Astrocyte of the cerebellum (primary cell): ENCODE measurements around the gene AFAP1.
A peak's percentile ranks its signal among the peaks of the same experiment; 100 is the strongest.

Experiments used
- DNase-seq: peaks from one replicate; pipeline ENCODE4 v3.0.0-alpha.2; 2011; ENCODE audit warnings: low read depth
- H3K4me3 ChIP-seq: 2 replicates; pipeline ENCODE4 v1.5.1; 2011; ENCODE audit warnings: mild to moderate bottlenecking, low read depth, low read length, moderate library complexity
- in situ Hi-C: cut with HindIII; loops from 2 replicates; pipeline ENCODE4 v1.10.0; 2017; ENCODE audit warnings: low sequenced_read_pairs
- TF ChIP-seq, protein P1 (sequence below): IDR thresholded peaks from 2 replicates; pipeline ENCODE4 v1.5.1; 2012; ENCODE audit warnings: low read length, low read depth, moderate library complexity, mild to moderate bottlenecking; ENCODE audit errors: missing control alignments

The AFAP1 gene

DNA sequence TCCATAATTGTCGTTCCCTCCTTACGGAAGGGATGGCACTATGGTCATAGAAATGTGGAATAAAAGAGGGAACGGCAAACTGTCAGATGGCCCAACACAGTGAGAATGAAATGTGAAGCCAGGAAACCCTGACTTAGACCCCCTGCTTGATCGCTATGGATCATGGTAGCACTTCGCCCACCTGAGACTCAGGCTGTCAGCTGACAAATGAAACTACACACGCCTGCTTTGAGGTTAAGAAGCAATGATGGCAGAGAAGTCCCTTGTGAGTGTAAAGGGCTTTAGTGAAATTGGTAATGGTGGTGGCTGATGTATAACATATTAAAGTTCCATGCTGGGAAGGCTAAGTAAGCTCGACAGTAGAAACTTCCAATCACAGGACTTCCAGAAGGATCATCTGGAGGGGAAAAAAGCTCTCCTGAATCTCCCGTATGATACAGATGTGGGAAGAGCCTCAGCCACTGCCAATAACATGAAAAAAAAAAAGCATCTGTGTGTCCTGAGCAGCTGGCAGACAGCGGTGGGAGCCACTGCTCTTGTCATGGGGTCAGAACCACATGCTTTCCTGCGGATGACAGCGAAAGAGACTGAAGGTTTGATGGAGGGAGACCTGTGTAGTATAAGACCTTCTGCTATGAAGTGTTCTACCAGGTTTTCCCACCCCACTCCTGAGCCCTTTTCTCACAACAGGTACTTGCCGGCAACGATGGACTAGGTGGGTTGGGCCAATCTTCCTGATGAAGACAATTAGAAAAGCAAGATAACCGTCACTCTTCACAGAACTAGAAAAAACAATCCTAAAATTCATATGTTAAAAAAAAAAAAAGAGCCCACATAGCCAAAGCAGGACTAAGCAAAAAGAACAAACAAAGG is 107.6 kb downstream of the AFAP1 start:
- TF ChIP-seq, protein P1, sequence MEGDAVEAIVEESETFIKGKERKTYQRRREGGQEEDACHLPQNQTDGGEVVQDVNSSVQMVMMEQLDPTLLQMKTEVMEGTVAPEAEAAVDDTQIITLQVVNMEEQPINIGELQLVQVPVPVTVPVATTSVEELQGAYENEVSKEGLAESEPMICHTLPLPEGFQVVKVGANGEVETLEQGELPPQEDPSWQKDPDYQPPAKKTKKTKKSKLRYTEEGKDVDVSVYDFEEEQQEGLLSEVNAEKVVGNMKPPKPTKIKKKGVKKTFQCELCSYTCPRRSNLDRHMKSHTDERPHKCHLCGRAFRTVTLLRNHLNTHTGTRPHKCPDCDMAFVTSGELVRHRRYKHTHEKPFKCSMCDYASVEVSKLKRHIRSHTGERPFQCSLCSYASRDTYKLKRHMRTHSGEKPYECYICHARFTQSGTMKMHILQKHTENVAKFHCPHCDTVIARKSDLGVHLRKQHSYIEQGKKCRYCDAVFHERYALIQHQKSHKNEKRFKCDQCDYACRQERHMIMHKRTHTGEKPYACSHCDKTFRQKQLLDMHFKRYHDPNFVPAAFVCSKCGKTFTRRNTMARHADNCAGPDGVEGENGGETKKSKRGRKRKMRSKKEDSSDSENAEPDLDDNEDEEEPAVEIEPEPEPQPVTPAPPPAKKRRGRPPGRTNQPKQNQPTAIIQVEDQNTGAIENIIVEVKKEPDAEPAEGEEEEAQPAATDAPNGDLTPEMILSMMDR, result no peak
- no peak for DNase-seq
- H3K4me3 ChIP-seq, result no peak overlapping the region
- in situ Hi-C loops, result no loop called here

- in situ Hi-C loops, result no loop called here
- no peak for DNase-seq
- TF ChIP-seq, protein P1, result no peak
- no peak overlapping the region for H3K4me3 ChIP-seq
Measured at GRCh38 chr4:7831330-7831729, 108.3 kb downstream of the AFAP1 start.

DNA sequence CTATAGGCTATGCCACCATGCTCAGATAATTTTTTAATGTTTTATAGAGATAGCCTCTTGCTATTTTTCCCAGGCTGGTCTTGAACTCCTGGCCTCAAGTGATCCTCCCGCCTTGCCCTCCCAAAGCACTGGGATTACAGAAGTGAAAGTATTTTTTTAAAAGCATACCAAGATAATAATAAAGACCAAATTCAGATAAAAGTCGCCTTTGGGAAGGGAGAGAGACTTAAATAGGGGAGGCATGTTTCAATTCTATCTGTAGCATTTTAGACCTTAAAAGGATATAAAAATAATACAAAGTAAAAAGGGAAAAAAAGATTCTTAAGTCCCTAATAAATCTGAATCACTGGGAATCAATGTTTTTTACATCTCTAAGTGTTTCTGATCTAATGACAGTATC is 108.9 kb downstream of the AFAP1 start:
- DNase-seq, result no peak
- H3K4me3 ChIP-seq, result no peak overlapping the region
- TF ChIP-seq, protein P1, result no peak
- in situ Hi-C loops, result no loop called here

GRCh38 chr4:7829652-7830580 is 109.7 kb downstream of the AFAP1 start:
- no peak for DNase-seq
- in situ Hi-C loops, result no loop called here
- TF ChIP-seq, protein P1, result no peak
- no peak overlapping the region for H3K4me3 ChIP-seq

GRCh38 chr4:7828793-7829301 is 110.8 kb downstream of the AFAP1 start:
- in situ Hi-C loops, result no loop called here
- no peak for DNase-seq
- TF ChIP-seq, protein P1, result no peak

GRCh38 chr4:7828011-7828720 is 111.5 kb downstream of the AFAP1 start:
- TF ChIP-seq, protein P1, result no peak
- in situ Hi-C loops, result no loop called here

More at GRCh38 chr4:7828793-7829301, 110.8 kb downstream of the AFAP1 start:
- no peak overlapping the region for H3K4me3 ChIP-seq

More at GRCh38 chr4:7828011-7828720, 111.5 kb downstream of the AFAP1 start:
- H3K4me3 ChIP-seq, result no peak overlapping the region
- DNase-seq, result peak; percentile 99
